Activated naive CD4-positive, alpha-beta T cell treated with anti-CD3 and anti-CD28 coated beads, Interleukin-2, amount 50 U/mL, for 72 hours (primary cell): ENCODE measurements around the gene ANKRD24. TPM values are rescaled to one million over a fixed set of nuclear protein-coding genes. Genes with fewer than 3 reads are reported as not detected.
"Not testable (repeated sequence)": the region's sequence is repeated elsewhere in the genome, so short reads cannot be mapped to it uniquely, and the experiment has no call there.

Experiments used
- ATAC-seq, 2 donors: fragments of 150-1000 bp; cut with Tn5 transposase; 2 replicates each; pipeline ENCODE4 v1.10.0; 2021; ENCODE audit warnings: mild to moderate bottlenecking in 2 of 2, moderate library complexity in 2 of 2
- DNase-seq, 2 donors: peaks; one replicate each; pipeline ENCODE4 v3.0.0; 2021 to 2022; ENCODE audit warnings: low spot score in 2 of 2
- H3K27ac Mint-ChIP-seq, 2 donors: one replicate each; pipeline ENCODE4 v1.8.0; 2022; ENCODE audit warnings: mild to moderate bottlenecking in 2 of 2, mixed read lengths in 2 of 2
- H3K36me3 Mint-ChIP-seq, 2 donors: one replicate each; pipeline ENCODE4 v1.8.0; 2022; ENCODE audit warnings: mixed read lengths in 2 of 2
- H3K9me3 Mint-ChIP-seq, 2 donors: one replicate each; pipeline ENCODE4 v1.8.0; 2022; ENCODE audit warnings: mixed read lengths in 2 of 2
- total RNA-seq, 2 donors: library from RNA; stranded (reverse); gene quantifications; one replicate each; pipeline ENCODE4 v1.2.3, GENCODE V29; 2022

The ANKRD24 gene
- total RNA-seq, 2 donors from 2014 or later: 1.7 to 4.2 TPM

GRCh38 chr19:4232614-4233281 is 50.3 kb downstream of the ANKRD24 start:
- H3K27ac Mint-ChIP-seq: no peak overlapping the region
- H3K36me3 Mint-ChIP-seq: no peaks in the 10 kb centered on the region
- DNase-seq (no peak), ATAC-seq (no peak)
- no peaks in the 10 kb centered on the region for H3K9me3 Mint-ChIP-seq

DNA sequence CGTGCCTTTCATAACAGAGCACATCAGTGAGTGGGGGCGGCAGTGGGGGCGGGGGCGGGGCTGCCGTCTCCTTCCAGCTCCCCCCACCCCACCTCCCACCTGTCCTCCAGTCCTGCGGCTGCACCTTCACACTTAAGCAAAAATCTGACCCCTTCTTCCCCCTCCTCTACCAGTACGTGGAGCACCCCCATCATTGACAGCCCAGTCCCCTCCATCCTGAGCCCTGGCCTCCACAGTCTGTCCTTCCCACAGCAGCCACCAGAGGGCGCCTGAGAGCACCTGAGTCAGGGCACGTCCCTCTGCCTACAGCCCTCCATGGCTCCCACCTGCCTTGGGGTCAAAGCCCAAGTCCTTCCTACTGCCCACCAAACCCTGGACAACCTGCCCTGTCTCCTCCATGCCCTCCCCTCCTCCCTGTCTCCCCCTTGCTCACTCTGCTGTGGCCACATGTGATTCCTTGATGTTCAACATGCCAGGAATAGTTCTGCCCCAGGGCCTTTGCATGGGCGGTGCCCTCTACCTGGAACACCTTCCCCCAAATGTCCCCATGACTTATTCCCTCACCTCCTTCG is 50.9 kb downstream of the ANKRD24 start:
- peak; percentile 34 to 55 for ATAC-seq
- DNase-seq: peak; percentile 81 to 91
- H3K36me3 Mint-ChIP-seq: no peaks in the 10 kb centered on the region
- H3K9me3 Mint-ChIP-seq: no peaks in the 10 kb centered on the region
- H3K27ac Mint-ChIP-seq: no peak overlapping the region

- Mint-ChIP-seq H3K27ac (no peak overlapping the region), H3K9me3 (no peaks in the 10 kb centered on the region), H3K36me3 (no peaks in the 10 kb centered on the region)
- ATAC-seq (no peak), DNase-seq (no peak)
These were observed 51.8 kb downstream of the ANKRD24 start for GRCh38 chr19:4234142-4234861.

DNA sequence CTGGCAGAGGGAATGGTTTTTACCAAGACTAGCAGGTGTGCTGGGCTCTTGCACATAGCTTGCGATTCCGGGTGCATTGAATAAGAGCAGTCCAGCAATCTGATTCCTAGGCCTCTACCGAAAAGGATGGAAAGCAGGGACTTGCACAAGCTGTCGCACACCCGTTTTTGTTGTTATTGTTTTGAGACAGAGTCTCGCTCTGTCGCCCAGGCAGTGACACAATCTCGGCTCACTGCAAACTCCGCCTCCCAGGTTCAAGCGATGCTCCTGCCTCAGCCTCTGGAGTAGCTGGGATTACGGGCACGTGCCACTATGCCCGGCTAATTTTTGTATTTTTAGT is 52.3 kb downstream of the ANKRD24 start:
- no peaks in the 10 kb centered on the region for H3K9me3 Mint-ChIP-seq
- DNase-seq (no peak), ATAC-seq (no peak)
- H3K36me3 Mint-ChIP-seq: no peaks in the 10 kb centered on the region
- H3K27ac Mint-ChIP-seq: no peak overlapping the region

GRCh38 chr19:4237510-4237909 is 55.0 kb downstream of the ANKRD24 start:
- ATAC-seq, H3K9me3 Mint-ChIP-seq, DNase-seq, H3K36me3 Mint-ChIP-seq, H3K27ac Mint-ChIP-seq: not testable (repeated sequence)

DNA sequence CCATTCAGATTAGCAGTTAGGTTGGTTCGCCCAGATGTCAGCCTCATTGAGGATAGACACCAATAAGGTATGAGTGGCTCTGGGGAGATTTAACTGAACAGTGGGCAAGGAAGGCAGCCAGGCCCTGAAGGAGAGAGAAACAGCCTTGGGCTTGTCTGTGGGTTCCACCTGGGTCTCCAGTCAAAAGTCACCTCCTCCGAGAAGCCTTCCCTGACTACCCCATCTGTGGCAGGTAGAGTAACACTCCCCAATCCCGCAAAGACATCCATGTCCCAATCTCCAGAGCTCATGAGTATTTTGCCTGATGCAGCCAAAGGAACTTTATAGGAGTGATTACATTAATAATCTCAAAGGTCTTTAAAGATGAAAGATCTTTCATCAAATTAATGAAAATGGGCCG is 56.3 kb downstream of the ANKRD24 start:
- no peak for DNase-seq
- peaks cover 7 to 8% of the 10 kb centered on the region in 2 donors for H3K36me3 Mint-ChIP-seq
- peaks cover 5% of the 10 kb centered on the region in 2 donors for H3K9me3 Mint-ChIP-seq
- no peak overlapping the region for H3K27ac Mint-ChIP-seq
- ATAC-seq: no peak

- peaks cover 5% of the 10 kb centered on the region in 2 donors for H3K9me3 Mint-ChIP-seq
- DNase-seq: no peak
- ATAC-seq: no peak
- H3K36me3 Mint-ChIP-seq: peaks cover 7 to 13% of the 10 kb centered on the region in 2 donors
- H3K27ac Mint-ChIP-seq: no peak overlapping the region
These were observed 59.4 kb downstream of the ANKRD24 start for GRCh38 chr19:4241824-4242430.

- not testable (repeated sequence) for H3K9me3 Mint-ChIP-seq, ATAC-seq, DNase-seq
- Mint-ChIP-seq H3K27ac (peak overlapping the region; percentile 98 to 99), H3K36me3 (peaks cover 25 to 28% of the 10 kb centered on the region in 2 donors)
These were observed 63.4 kb downstream of the ANKRD24 start for GRCh38 chr19:4245938-4246337.

DNA sequence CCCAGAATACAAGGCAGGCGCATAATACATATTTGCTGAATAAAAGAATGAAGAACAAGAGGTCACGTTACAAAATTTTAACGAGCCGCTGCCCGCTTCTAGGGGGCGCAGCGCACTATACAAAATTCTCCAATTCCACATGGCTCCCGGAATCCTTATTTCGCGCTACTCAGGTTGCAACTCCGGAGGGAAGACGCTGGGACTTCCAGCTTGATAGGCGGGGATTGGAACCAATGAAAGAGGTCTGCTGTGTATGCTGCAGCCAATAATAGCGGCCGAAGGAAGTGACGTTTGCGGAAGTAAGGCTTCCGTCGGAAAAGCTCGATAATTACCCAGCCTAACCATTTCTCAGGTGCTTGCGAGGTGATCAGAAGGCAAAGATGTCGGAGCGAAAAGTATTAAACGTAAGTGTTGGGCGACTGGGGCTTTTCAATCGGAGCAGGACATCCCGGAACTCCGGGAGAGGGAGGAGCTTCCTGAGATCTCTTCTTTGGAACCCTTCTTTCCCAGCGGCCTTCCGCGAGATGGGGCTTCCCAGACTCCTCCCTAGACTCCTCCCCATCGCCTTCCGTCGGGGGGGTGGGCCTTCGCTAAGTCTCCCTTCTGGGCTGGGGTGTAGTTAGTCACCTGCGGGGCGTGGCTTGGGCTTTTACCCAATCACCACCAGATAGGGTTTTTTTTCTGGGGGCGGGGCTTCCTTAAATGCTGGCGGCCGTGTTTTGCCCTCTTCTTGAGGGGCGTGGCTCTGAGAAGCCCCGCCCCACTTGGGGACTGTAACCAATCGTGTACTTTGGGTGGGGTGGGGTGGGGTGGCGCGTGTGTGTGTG is 64.5 kb downstream of the ANKRD24 start, which contains the start of gene YJU2:
YJU2 (plus strand) TSS at position 314 of the 827 bp plus-strand sequence; CDS start at position 381, 67 bp downstream.
- peak; percentile 94 to 97 for ATAC-seq
- Mint-ChIP-seq H3K36me3 (peaks cover 22 to 28% of the 10 kb centered on the region in 2 donors), H3K27ac (peak within 1 kb of the TSS; percentile 98 to 99), H3K9me3 (peaks cover 1 to 2% of the 10 kb centered on the region in 2 donors)
- DNase-seq: peak; percentile 97 to 99

GRCh38 chr19:4256563-4256962 is 74.1 kb downstream of the ANKRD24 start:
- DNase-seq: no peak
- Mint-ChIP-seq H3K27ac (no peak overlapping the region), H3K36me3 (peaks cover 20 to 33% of the 10 kb centered on the region in 2 donors), H3K9me3 (peaks cover 0 to 7% of the 10 kb centered on the region in 2 donors)
- ATAC-seq: peak in 1 of 2 donors; percentile 37

- peaks cover 20 to 33% of the 10 kb centered on the region in 2 donors for H3K36me3 Mint-ChIP-seq
- no peak overlapping the region for H3K27ac Mint-ChIP-seq
These were observed 74.5 kb downstream of the ANKRD24 start for GRCh38 chr19:4257025-4257424.

GRCh38 chr19:4258181-4258580 is 75.7 kb downstream of the ANKRD24 start:
- DNase-seq: no peak
- H3K9me3 Mint-ChIP-seq: peaks cover 0 to 7% of the 10 kb centered on the region in 2 donors
- peaks cover 20 to 29% of the 10 kb centered on the region in 2 donors for H3K36me3 Mint-ChIP-seq
- peak in 1 of 2 donors; percentile 39 for ATAC-seq
- no peak overlapping the region for H3K27ac Mint-ChIP-seq

More at GRCh38 chr19:4257025-4257424, 74.5 kb downstream of the ANKRD24 start:
- H3K9me3 Mint-ChIP-seq: peaks cover 0 to 7% of the 10 kb centered on the region in 2 donors
- ATAC-seq (no peak), DNase-seq (no peak)

DNA sequence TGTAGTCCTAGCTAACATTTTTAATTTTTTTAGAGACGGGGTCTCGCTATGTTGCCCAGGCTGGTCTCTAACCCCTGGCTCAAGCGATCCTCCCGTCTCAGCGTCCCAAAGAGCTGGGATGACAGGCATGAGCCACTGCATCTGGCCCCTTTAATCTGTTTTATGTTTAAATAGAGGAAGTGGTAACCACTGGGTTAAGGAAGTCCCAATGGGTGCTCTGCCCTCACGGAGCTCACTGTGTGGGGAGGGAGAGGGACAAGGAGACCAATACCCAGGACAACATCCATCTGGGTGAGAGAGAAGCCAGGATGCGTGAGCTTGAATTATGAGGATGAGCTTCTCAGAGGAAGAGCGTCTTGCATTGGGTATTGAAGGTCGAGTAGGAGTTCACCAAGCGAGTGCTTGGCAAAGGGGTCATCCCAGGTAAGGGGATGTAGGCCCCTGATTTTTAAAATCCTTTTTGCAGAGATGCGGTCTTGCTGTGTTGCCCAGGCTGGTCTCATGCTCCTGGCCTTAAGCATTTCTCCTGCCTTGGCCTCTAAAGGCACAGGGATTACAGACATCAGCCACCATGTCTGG is 78.2 kb downstream of the ANKRD24 start:
- ATAC-seq (no peak), DNase-seq (no peak)
- Mint-ChIP-seq H3K36me3 (peaks cover 10 to 13% of the 10 kb centered on the region in 2 donors), H3K9me3 (no peaks in the 10 kb centered on the region), H3K27ac (peak overlapping the region in 1 of 2 donors; percentile 32)

DNA sequence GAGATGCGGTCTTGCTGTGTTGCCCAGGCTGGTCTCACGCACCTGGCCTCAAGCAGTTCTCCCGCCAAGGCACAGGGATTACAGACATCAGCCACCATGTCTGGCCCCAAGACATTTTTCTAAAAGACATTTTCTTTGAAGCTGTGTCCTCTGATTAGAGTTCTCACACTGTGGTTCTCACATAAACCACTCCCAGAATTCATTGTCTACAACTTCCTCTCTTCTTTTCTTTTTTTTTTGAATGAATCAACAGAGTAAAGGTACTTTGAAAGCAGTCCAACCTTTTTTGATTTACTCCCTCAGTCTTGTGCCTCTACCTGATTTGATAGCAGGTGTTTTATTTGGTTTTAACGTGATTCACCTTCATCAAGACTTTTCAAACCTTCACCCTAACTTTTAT is 82.3 kb downstream of the ANKRD24 start:
- DNase-seq (no peak), ATAC-seq (no peak)
- H3K36me3 Mint-ChIP-seq: peaks cover 0 to 5% of the 10 kb centered on the region in 2 donors
- no peaks in the 10 kb centered on the region for H3K9me3 Mint-ChIP-seq
- peak overlapping the region; percentile 76 to 91 for H3K27ac Mint-ChIP-seq

DNA sequence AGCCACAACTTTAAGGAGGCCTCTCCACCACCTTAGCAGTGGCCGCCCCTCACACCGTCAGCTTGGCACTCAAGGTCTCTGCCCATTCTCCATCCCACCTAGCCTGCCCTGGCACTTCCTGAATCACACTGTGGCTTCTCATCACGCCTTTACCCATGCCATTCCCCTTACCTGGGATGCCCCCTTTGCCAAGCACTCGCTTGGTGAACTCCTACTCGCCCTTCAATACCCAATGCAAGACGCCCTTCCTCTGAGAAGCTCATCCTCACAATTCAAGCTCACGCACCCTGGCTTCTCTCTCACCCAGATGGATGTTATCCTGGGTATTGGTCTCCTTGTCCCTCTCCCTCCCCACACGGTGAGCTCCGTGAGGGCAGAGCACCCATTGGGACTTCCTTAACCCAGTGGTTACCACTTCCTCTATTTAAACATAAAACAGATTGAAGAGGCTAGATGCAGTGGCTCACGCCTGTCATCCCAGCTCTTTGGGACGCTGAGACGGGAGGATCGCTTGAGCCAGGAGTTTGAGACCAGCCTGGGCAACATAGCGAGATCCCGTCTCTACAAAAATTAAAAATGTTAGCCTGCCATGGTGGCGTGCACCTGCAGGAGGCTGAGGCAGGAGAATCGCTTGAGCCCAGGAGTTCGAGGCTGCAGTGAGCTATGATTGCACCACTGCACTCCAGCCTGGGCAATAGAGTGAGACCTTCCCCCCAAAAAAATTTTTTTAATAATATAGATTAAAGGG is 83.9 kb downstream of the ANKRD24 start:
- no peaks in the 10 kb centered on the region for H3K9me3 Mint-ChIP-seq
- H3K27ac Mint-ChIP-seq: peak overlapping the region in 1 of 2 donors; percentile 59
- peaks cover 0 to 5% of the 10 kb centered on the region in 2 donors for H3K36me3 Mint-ChIP-seq
- no peak for ATAC-seq
- no peak for DNase-seq
